Spleen (tissue), 11 donors: ENCODE results near the gene SIRT4. TPM values are rescaled to one million over a fixed set of nuclear protein-coding genes. Genes with fewer than 3 reads are reported as not detected.

Source experiments
- DNase-seq: peaks from one replicate; pipeline ENCODE4 v3.0.0-alpha.2; 2020
- H3K27ac ChIP-seq, 8 donors: fragments of 200-600 bp; sonication (generic) in 7 of 8; 1 replicate in 4 of 8; 2 replicates in 4 of 8; pipeline versions ENCODE4 v1.5.0 to v1.8.0; 2016 to 2021; ENCODE audit warnings: inconsistent platforms in 4 of 8, mild to moderate bottlenecking in 4 of 8, moderate library complexity in 1 of 8
- H3K27me3 ChIP-seq, 7 donors: fragments of 200-600 bp; sonication (generic) in 6 of 7; replicated peaks in 1 of 7; 1 replicate in 4 of 7; 2 replicates in 3 of 7; pipeline versions ENCODE4 v1.5.0 to v1.8.0; 2016 to 2021; ENCODE audit warnings: inconsistent platforms in 3 of 7, mild to moderate bottlenecking in 1 of 7
- H3K36me3 ChIP-seq, 6 donors: fragments of 200-600 bp; sonication (generic) in 5 of 6; 1 replicate in 4 of 6; 2 replicates in 2 of 6; pipeline versions ENCODE4 v1.5.0 to v1.8.0; 2016 to 2021; ENCODE audit warnings: inconsistent platforms in 2 of 6
- H3K4me1 ChIP-seq, 6 donors: fragments of 200-600 bp; sonication (generic) in 5 of 6; 1 replicate in 3 of 6; 2 replicates in 3 of 6; pipeline versions ENCODE4 v1.5.0 to v1.8.0; 2016 to 2021; ENCODE audit warnings: inconsistent platforms in 3 of 6
- H3K4me3 ChIP-seq, 8 donors: fragments of 200-600 bp; sonication (generic) in 7 of 8; 1 replicate in 4 of 8; 2 replicates in 4 of 8; pipeline versions ENCODE4 v1.5.0 to v1.8.0; 2016 to 2021; ENCODE audit warnings: inconsistent platforms in 4 of 8, mild to moderate bottlenecking in 4 of 8, moderate library complexity in 2 of 8
- H3K9me3 ChIP-seq, 8 donors: fragments of 200-600 bp; sonication (generic) in 7 of 8; 1 replicate in 4 of 8; 2 replicates in 4 of 8; pipeline versions ENCODE4 v1.5.0 to v1.8.0; 2016 to 2021; ENCODE audit warnings: inconsistent platforms in 4 of 8
- POLR2A ChIP-seq, 3 donors: fragments of 450-650 bp; IDR thresholded peaks; one replicate each; pipeline ENCODE4 v1.5.1; 2017; ENCODE audit warnings: antibody characterized with exemption in 3 of 3, mild to moderate bottlenecking in 1 of 3
- POLR2AphosphoS5 ChIP-seq, 3 donors: sonication (generic); formaldehyde crosslinking; IDR thresholded peaks; one replicate each; pipeline ENCODE4 v1.5.1; 2017; ENCODE audit warnings: antibody characterized with exemption in 3 of 3
- WGBS, 5 donors: extraction: QIAGEN DNeasy Blood & Tissue Kit in 3 of 5; methylation state at CpG; one replicate each; pipeline versions ENCODE4 v1.1.5 to v1.1.7; 2013 to 2018; 5-methylcytosine and 5-hydroxymethylcytosine counted together
- intact Hi-C: fragments of 100-400 bp; cut with DNase I; formaldehyde crosslinking; loops from one replicate; pipeline ENCODE4 v1.15.0; 2023; ENCODE audit warnings: low total_unique reads
- polyA plus RNA-seq, 3 donors: library from polyadenylated mRNA; stranded (reverse); fragments of 200-250 nt; gene quantifications; one replicate each; pipeline ENCODE4 v1.2.1, GENCODE V29; 2013
- total RNA-seq, 7 donors: library from RNA; depleted of rRNA in 3 of 7; stranded (reverse); fragments of >200 nt in 3 of 7; fragmentation: NEBNext Ultra II Directional in 4 of 7; extraction: Animal tissue kit (Norgen Biotek cat#: 25700) in 4 of 7; gene quantifications; one replicate each; pipeline versions ENCODE4 v1.1.0 to v1.2.1, GENCODE V29; 2016 to 2021
- TF ChIP-seq, protein P1 (sequence below), 11 experiments: fragments of 200-600 bp in 7 of 11; fragments of 450-650 bp in 4 of 11; sonication (generic) in 4 of 11; IDR thresholded peaks in 8 of 11; conservative IDR thresholded peaks in 3 of 11; 1 replicate in 7 of 11; 2 replicates in 4 of 11; pipeline versions ENCODE4 v1.4.0 to v1.8.0; 2016 to 2021; ENCODE audit warnings: antibody characterized with exemption in 11 of 11, inconsistent platforms in 4 of 11, mild to moderate bottlenecking in 1 of 11
- donor health status: healthy with polysubstance abuse.
- donor health status: DM: no; HTN: no; CAD: no; lungs with moderate emphysema.
- donor health status: DM: no; HTN: no; CAD: no.
- donor health status: Bipolar disorder and iron deficiency.
- donor health status: healthy.
- donor health status: DM: no; HTN: no; CAD: no.
- donor health status: DM: yes; HTN: yes; CAD: no.

Gene SIRT4
- total and polyA plus RNA-seq, 10 donors: 0.66 to 2.6 (median 1.4) TPM

DNA sequence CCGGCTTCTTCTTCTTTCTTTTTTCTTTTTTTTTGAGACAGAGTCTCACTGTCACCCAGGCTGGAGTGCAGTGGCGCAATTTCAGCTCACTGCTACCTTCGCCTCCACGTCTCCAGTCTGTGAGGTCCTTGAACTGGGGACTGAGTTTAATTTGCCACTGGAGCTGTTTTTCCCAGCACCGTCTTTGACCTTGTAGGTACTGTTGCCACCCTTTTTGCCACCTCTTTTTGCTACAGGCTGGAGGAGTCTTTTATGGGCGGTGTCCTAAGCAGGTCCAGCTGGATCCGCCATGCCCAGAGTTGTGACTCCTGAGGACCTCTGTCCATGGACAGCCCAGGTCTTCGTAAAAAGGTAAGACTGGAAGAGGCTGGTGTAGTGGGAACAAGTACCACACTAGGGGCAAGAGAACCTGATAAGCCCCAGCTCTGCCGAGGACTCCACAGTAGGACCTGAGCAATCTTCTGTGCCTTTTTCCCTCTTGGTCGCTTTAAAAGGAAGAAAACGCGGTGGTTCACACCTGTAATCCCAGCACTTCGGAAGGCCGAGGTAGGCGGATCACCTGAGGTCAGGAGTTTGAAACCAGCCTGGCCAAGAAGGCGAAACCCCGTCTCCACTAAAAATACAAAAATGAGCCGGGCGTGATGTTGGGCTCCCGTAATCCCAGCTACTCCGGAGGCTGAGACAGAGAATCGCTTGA lies 11.4 kb upstream of the SIRT4 start:
- TF ChIP-seq, protein P1, sequence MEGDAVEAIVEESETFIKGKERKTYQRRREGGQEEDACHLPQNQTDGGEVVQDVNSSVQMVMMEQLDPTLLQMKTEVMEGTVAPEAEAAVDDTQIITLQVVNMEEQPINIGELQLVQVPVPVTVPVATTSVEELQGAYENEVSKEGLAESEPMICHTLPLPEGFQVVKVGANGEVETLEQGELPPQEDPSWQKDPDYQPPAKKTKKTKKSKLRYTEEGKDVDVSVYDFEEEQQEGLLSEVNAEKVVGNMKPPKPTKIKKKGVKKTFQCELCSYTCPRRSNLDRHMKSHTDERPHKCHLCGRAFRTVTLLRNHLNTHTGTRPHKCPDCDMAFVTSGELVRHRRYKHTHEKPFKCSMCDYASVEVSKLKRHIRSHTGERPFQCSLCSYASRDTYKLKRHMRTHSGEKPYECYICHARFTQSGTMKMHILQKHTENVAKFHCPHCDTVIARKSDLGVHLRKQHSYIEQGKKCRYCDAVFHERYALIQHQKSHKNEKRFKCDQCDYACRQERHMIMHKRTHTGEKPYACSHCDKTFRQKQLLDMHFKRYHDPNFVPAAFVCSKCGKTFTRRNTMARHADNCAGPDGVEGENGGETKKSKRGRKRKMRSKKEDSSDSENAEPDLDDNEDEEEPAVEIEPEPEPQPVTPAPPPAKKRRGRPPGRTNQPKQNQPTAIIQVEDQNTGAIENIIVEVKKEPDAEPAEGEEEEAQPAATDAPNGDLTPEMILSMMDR (IDR thresholded peaks at IDR 0.05 in 8 of 11, conservative IDR thresholded peaks at IDR 0.05 in 3 of 11): no peak
- TF ChIP-seq POLR2AphosphoS5 (IDR thresholded peaks at IDR 0.05) (no peak), POLR2A (IDR thresholded peaks at IDR 0.05) (no peak)
- H3K4me1 ChIP-seq: peaks cover 0 to 38% (median 18%) of the 10 kb centered on the region in 6 donors
- H3K9me3 ChIP-seq: no peaks in the 10 kb centered on the region
- intact Hi-C loops: no loop called here
- H3K4me3 ChIP-seq: peak overlapping the region in 4 of 8 donors; percentile 52 to 79 (median 56)
- no peaks in the 10 kb centered on the region for H3K36me3 ChIP-seq
- DNase-seq: no peak
- H3K27me3 ChIP-seq: no peaks in the 10 kb centered on the region
- WGBS, 5 donors: 26 to 28% (median 26%) methylated on average over 22 of the region's 22 CpGs
- peak overlapping the region; percentile 90 to 100 (median 97) for H3K27ac ChIP-seq

DNA sequence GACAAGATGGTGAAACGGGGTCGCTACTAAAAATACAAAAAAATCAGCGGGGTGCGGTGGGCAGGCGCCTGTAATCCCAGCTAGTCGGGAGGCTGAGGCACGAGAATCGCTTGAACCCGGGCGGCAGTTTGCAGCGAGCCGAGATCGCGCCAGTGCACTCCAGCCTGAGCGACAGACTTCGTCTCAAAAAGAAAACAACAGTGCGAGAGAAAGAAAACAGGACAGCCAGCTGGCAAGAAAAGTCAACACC lies 9.8 kb upstream of the SIRT4 start:
- no peak for TF ChIP-seq POLR2AphosphoS5 (IDR thresholded peaks at IDR 0.05)
- TF ChIP-seq POLR2A (IDR thresholded peaks at IDR 0.05): no peak
- TF ChIP-seq, protein P1 (IDR thresholded peaks at IDR 0.05 in 8 of 11, conservative IDR thresholded peaks at IDR 0.05 in 3 of 11): no peak
- intact Hi-C loops: no loop called here
- no peak for DNase-seq
- Histone ChIP-seq H3K9me3 (no peaks in the 10 kb centered on the region), H3K27me3 (no peaks in the 10 kb centered on the region), H3K36me3 (no peaks in the 10 kb centered on the region), H3K27ac (peak overlapping the region; percentile 90 to 100 (median 97)), H3K4me3 (peak overlapping the region; percentile 32 to 79 (median 54)), H3K4me1 (peaks cover 0 to 38% (median 18%) of the 10 kb centered on the region in 6 donors)
- 0 to 1% (median 1%) methylated on average over 17 of the region's 17 CpGs for WGBS, 5 donors

DNA sequence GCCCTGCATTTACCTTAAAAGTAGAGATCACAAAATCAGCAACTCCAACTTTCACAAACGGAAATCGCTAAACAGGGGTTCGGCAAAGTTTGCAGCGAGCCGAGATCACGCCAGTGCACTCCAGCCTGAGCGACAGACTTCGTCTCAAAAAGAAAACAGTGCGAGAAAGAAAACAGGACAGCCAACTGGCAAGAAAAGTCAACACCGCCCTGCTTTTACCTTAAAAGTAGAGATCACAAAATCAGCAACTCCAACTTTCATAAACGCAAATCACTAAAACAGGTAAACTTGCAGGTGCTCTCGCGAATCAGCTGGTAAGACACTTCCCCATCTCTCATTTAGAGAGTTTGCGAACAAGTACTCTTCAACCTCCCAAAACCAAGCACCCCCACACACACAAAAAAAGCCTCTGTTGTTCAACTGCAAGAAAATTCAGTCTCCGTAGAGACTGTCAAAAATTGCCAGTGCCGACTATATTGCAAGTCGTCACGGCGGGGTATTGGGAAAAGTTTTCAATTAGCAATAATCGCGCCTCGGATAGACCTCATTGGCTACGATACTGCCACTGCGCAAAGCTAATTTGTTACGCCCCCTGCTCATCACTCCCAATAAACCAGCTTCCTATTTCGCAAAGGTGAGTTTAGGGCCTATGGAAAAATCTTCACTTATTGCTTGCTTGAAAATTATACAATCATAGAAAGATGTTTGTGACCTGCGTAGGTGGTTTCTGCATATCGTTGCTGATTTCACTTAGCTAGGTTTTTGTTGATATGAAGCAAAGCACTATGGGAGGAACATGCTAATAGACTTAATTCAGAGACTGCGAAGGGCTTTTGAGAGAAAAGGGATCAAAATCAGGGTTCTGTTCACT lies 9.2 kb upstream of the SIRT4 start, which contains the start of gene RNU4-1:
Gene RNU4-1, minus strand, starts transcription at position 577 of the 871 bp plus-strand sequence.
- Histone ChIP-seq H3K27me3 (no peaks in the 10 kb centered on the region), H3K4me1 (peaks cover 0 to 38% (median 18%) of the 10 kb centered on the region in 6 donors), H3K36me3 (no peaks in the 10 kb centered on the region), H3K27ac (peak within 1 kb of the TSS; percentile 90 to 100 (median 97)), H3K9me3 (no peaks in the 10 kb centered on the region), H3K4me3 (peak within 1 kb of the TSS; percentile 32 to 79 (median 54))
- 0 to 1% (median 0%) methylated on average over 29 of the region's 29 CpGs for WGBS, 5 donors
- intact Hi-C loops: no loop called here
- peak; percentile 77 for DNase-seq
- TF ChIP-seq POLR2AphosphoS5 (IDR thresholded peaks at IDR 0.05) (peak in 1 of 3 donors; percentile 99), POLR2A (IDR thresholded peaks at IDR 0.05) (peak; percentile 5 to 88 (median 66))
- TF ChIP-seq, protein P1 (IDR thresholded peaks at IDR 0.05 in 8 of 11, conservative IDR thresholded peaks at IDR 0.05 in 3 of 11): no peak

DNA sequence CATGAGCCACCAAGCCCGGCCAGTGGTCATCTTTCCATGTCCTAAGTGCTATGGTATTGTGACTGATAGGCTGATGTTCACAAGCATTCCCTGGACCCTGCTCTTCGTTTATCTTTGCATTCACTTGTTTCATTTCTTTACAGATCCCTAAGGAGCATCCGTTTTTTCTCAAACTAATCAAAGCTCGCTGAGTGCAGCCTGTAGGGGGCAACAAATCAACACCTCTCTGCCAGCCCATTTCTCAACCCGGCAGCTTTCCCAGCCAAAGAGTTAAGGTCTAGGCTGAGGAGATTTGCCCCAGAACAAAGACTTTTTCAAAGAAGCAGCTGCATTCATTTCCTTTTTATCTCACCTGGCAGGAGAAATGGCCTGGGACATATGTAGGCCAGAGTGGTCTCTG lies 12.1 kb downstream of the SIRT4 start:
- Histone ChIP-seq H3K9me3 (no peaks in the 10 kb centered on the region), H3K27me3 (no peaks in the 10 kb centered on the region), H3K4me1 (peaks cover 9 to 21% (median 19%) of the 10 kb centered on the region in 6 donors), H3K36me3 (no peaks in the 10 kb centered on the region), H3K27ac (no peak overlapping the region), H3K4me3 (no peak overlapping the region)
- TF ChIP-seq POLR2A (IDR thresholded peaks at IDR 0.05) (no peak), POLR2AphosphoS5 (IDR thresholded peaks at IDR 0.05) (no peak)
- TF ChIP-seq, protein P1 (IDR thresholded peaks at IDR 0.05 in 8 of 11, conservative IDR thresholded peaks at IDR 0.05 in 3 of 11): no peak
- intact Hi-C loops: no loop called here
- peak; percentile 4 for DNase-seq
- WGBS, 5 donors: 57 to 76% (median 74%) methylated on average over 5 of the region's 5 CpGs
